OCI-LY7 (cell line): Measurements from ENCODE around the gene SPP2. TPM values are rescaled to one million over a fixed set of nuclear protein-coding genes. Genes with fewer than 3 reads are reported as not detected.

Experiments
- BruUV-seq: library from RNA; stranded (reverse); fragments of 400-500 nt; replicated peaks from 2 replicates; lab custom pipeline; 2021; lab: Mats Ljungman, UMichigan
- CTCF ChIA-PET: fragments of 300-600 bp; sonication (Branson Sonifier 250); formaldehyde crosslinking; loops from one replicate; lab custom pipeline; 2022; ENCODE audit warnings: antibody characterized with exemption; ENCODE audit not compliant: unreplicated experiment; lab: Charles Lee
- POLR2A ChIA-PET: fragments of 300-600 bp; sonication (Branson Sonifier 250); formaldehyde crosslinking; loops from one replicate; lab custom pipeline; 2022; ENCODE audit warnings: antibody characterized with exemption; lab: Charles Lee
- DNase-seq: peaks from one replicate; pipeline ENCODE4 v3.0.0-alpha.2; 2015; ENCODE audit warnings: low spot score
- H2AFZ ChIP-seq: fragments of 200-600 bp; sonication (generic), shearing (Covaris generic); 2 replicates; pipeline ENCODE4 v1.6.1; 2014; ENCODE audit warnings: mild to moderate bottlenecking, antibody characterized with exemption, low read length, moderate library complexity
- H3K27ac ChIP-seq: fragments of 200-600 bp; sonication (generic); 2 replicates; pipeline ENCODE4 v1.5.1; 2014; ENCODE audit warnings: mixed run types, low read depth, mild to moderate bottlenecking, moderate library complexity, low read length, inconsistent platforms; ENCODE audit not compliant: poor library complexity, severe bottlenecking
- H3K36me3 ChIP-seq: fragments of 200-600 bp; sonication (generic); 2 replicates; pipeline ENCODE4 v1.6.1; 2014; ENCODE audit warnings: mild to moderate bottlenecking, antibody characterized with exemption, low read length, moderate library complexity, mixed read lengths; ENCODE audit not compliant: insufficient read depth
- H3K4me1 ChIP-seq: fragments of 200-600 bp; sonication (generic); 2 replicates; pipeline ENCODE4 v1.5.1; 2014; ENCODE audit warnings: mild to moderate bottlenecking, low read length; ENCODE audit not compliant: insufficient read depth, poor library complexity, severe bottlenecking
- H3K4me2 ChIP-seq: fragments of 200-600 bp; sonication (generic); 2 replicates; pipeline ENCODE4 v1.6.1; 2014; ENCODE audit warnings: mild to moderate bottlenecking, low read length
- H3K4me3 ChIP-seq: fragments of 200-600 bp; sonication (generic); 2 replicates; pipeline ENCODE4 v1.5.1; 2014; ENCODE audit warnings: mild to moderate bottlenecking, low read depth, low read length; ENCODE audit not compliant: poor library complexity, severe bottlenecking
- H3K79me2 ChIP-seq: fragments of 200-600 bp; sonication (generic); 2 replicates; pipeline ENCODE4 v1.6.1; 2016; ENCODE audit warnings: low read depth, mild to moderate bottlenecking, low read length, moderate library complexity, mixed read lengths; ENCODE audit not compliant: insufficient read depth
- H3K9me2 ChIP-seq: fragments of 200-600 bp; sonication (generic); 2 replicates; pipeline ENCODE4 v1.6.1; 2016; ENCODE audit warnings: mild to moderate bottlenecking, low read length, mixed read lengths; ENCODE audit not compliant: insufficient read depth
- H3K9me3 ChIP-seq: fragments of 200-600 bp; sonication (generic); 2 replicates; pipeline ENCODE4 v1.6.1; 2014; ENCODE audit warnings: mild to moderate bottlenecking, mixed run types, low read length, mixed read lengths
- H4K20me1 ChIP-seq: fragments of 200-600 bp; sonication (generic); 2 replicates; pipeline ENCODE4 v1.6.1; 2014; ENCODE audit warnings: mild to moderate bottlenecking, antibody characterized with exemption, low read length, moderate library complexity, mixed read lengths; ENCODE audit not compliant: insufficient read depth
- CTCF ChIP-seq: fragments of 200-600 bp; sonication (generic); conservative IDR thresholded peaks from 2 replicates; pipeline ENCODE4 v1.5.1; 2014; ENCODE audit warnings: mild to moderate bottlenecking, antibody characterized with exemption, low read length, moderate library complexity, mixed read lengths
- EZH2phosphoT487 ChIP-seq: fragments of 200-600 bp; sonication (generic); IDR thresholded peaks from 2 replicates; pipeline ENCODE4 v1.6.1; 2018; ENCODE audit warnings: low read depth, borderline replicate concordance, mild to moderate bottlenecking, mixed run types, antibody characterized with exemption, low read length, moderate library complexity, mixed read lengths
- intact Hi-C: fragments of 100-400 bp; cut with micrococcal nuclease; formaldehyde crosslinking; loops from one replicate; pipeline ENCODE4 v1.10.0; 2022; ENCODE audit not compliant: unreplicated experiment
- total RNA-seq, 2 experiments: library from RNA; depleted of rRNA in 1 of 2; stranded (reverse); fragments of >200 nt in 1 of 2; shearing (Covaris generic) in 1 of 2; gene quantifications; 2 replicates each; pipeline ENCODE4 v1.2.3, GENCODE V29; 2014 to 2022

The SPP2 gene
- total RNA-seq, 2 experiments from 2014 or later, result not detected

GRCh38 chr2:234109321-234109720 lies 58.8 kb downstream of the SPP2 start:
- DNase-seq, result no peak
- Histone ChIP-seq H3K9me2 (no peaks in the 10 kb centered on the region), H3K4me1 (no peaks in the 10 kb centered on the region), H4K20me1 (no peaks in the 10 kb centered on the region), H3K27ac (no peak overlapping the region), H3K36me3 (no peaks in the 10 kb centered on the region), H3K4me3 (no peak overlapping the region), H2AFZ (no peak overlapping the region), H3K9me3 (no peaks in the 10 kb centered on the region), H3K79me2 (no peaks in the 10 kb centered on the region), H3K4me2 (no peak overlapping the region)
- no TSS peak for BruUV-seq
- intact Hi-C loops, result no loop called here
- POLR2A ChIA-PET, result interaction anchor here (0.7 kb wide), 1 partner anchor 10 kb away, joined by 3 read pairs; no protein-coding TSS in a partner anchor
- CTCF ChIA-PET, result no interaction called here
- TF ChIP-seq EZH2phosphoT487 (no peak), CTCF (no peak)

GRCh38 chr2:234110219-234110618 lies 59.7 kb downstream of the SPP2 start:
- H3K79me2 ChIP-seq, result no peaks in the 10 kb centered on the region
- no peaks in the 10 kb centered on the region for H4K20me1 ChIP-seq
- no peaks in the 10 kb centered on the region for H3K4me1 ChIP-seq
- H3K36me3 ChIP-seq, result no peaks in the 10 kb centered on the region
- TF ChIP-seq CTCF (0 out of 2 replicates have a peak, but pooled peaks have one; percentile 16), EZH2phosphoT487 (no peak)
- ChIA-PET POLR2A (no interaction called here), CTCF (no interaction called here)
- no peak overlapping the region for H3K4me2 ChIP-seq
- no peak overlapping the region for H3K4me3 ChIP-seq
- no peaks in the 10 kb centered on the region for H3K9me2 ChIP-seq
- no peak overlapping the region for H2AFZ ChIP-seq
- no TSS peak for BruUV-seq
- H3K27ac ChIP-seq, result no peak overlapping the region
- H3K9me3 ChIP-seq, result no peaks in the 10 kb centered on the region
- intact Hi-C loops, result no loop called here
- no peak for DNase-seq

GRCh38 chr2:234111523-234111922 lies 61.0 kb downstream of the SPP2 start:
- ChIA-PET CTCF (no interaction called here), POLR2A (no interaction called here)
- intact Hi-C loops, result no loop called here
- Histone ChIP-seq H3K4me1 (no peaks in the 10 kb centered on the region), H4K20me1 (no peaks in the 10 kb centered on the region), H3K4me2 (no peak overlapping the region), H3K4me3 (no peak overlapping the region), H3K36me3 (no peaks in the 10 kb centered on the region), H3K27ac (no peak overlapping the region), H3K9me3 (no peaks in the 10 kb centered on the region), H3K9me2 (no peaks in the 10 kb centered on the region), H2AFZ (no peak overlapping the region), H3K79me2 (no peaks in the 10 kb centered on the region)
- no TSS peak for BruUV-seq
- TF ChIP-seq CTCF, result no peak
- no peak for TF ChIP-seq EZH2phosphoT487
- no peak for DNase-seq
